Keratinocyte (primary cell): ENCODE results near the gene SLC9A3. TPM values are rescaled to one million over a fixed set of nuclear protein-coding genes. Genes with fewer than 3 reads are reported as not detected.

ENCODE experiments used
- DNase-seq: peaks from one replicate; pipeline ENCODE4 v3.0.0-alpha.2; 2011; ENCODE audit warnings: low read depth, missing footprints, low spot score
- FAIRE-seq: peaks from 2 replicates; lab custom pipeline; 2011; peaks lifted over from hg19 to GRCh38; lab: Jason Lieb, UNC
- H2AFZ ChIP-seq: 2 replicates; pipeline ENCODE4 v1.6.0; 2012; ENCODE audit warnings: low read length, control low read depth, inconsistent platforms; ENCODE audit not compliant: control insufficient read depth
- H3K27ac ChIP-seq: 2 replicates; pipeline ENCODE4 v1.5.1; 2011; ENCODE audit warnings: low read length; ENCODE audit not compliant: control insufficient read depth, insufficient read depth
- H3K27me3 ChIP-seq: 3 replicates; pipeline ENCODE4 v1.6.0; 2011; ENCODE audit warnings: low read length; ENCODE audit not compliant: control insufficient read depth, insufficient read depth; ENCODE audit errors: extremely low read depth
- H3K36me3 ChIP-seq, 2 experiments: 2 replicates in 1 of 2; 3 replicates in 1 of 2; pipeline ENCODE4 v1.5.1; 2011; ENCODE audit warnings: low read length in 2 of 2, mild to moderate bottlenecking in 1 of 2; ENCODE audit not compliant: control insufficient read depth in 2 of 2, insufficient read depth in 2 of 2; ENCODE audit errors: extremely low read depth in 1 of 2
- H3K4me1 ChIP-seq: 3 replicates; pipeline ENCODE4 v1.5.1; 2011; ENCODE audit warnings: low read length; ENCODE audit not compliant: control insufficient read depth, insufficient read depth; ENCODE audit errors: extremely low read depth
- H3K4me2 ChIP-seq: 3 replicates; pipeline ENCODE4 v1.6.0; 2011; ENCODE audit warnings: low read depth, low read length; ENCODE audit not compliant: control insufficient read depth, insufficient read depth; ENCODE audit errors: extremely low read depth
- H3K4me3 ChIP-seq, 3 experiments: fragments of 200-600 bp in 1 of 3; sonication (generic) in 1 of 3; 2 replicates in 2 of 3; 3 replicates in 1 of 3; pipeline ENCODE4 v1.5.1; 2011 to 2016; ENCODE audit warnings: low read length in 3 of 3, mild to moderate bottlenecking in 3 of 3, control low read depth in 2 of 3, inconsistent platforms in 1 of 3, low read depth in 1 of 3, mixed read lengths in 1 of 3, mixed run types in 1 of 3, moderate library complexity in 1 of 3; ENCODE audit not compliant: control insufficient read depth in 2 of 3, insufficient read depth in 2 of 3; ENCODE audit errors: extremely low read depth in 1 of 3
- H3K79me2 ChIP-seq: 2 replicates; pipeline ENCODE4 v1.6.0; 2012; ENCODE audit warnings: low read length; ENCODE audit not compliant: control insufficient read depth, insufficient read depth
- H3K9ac ChIP-seq: 3 replicates; pipeline ENCODE4 v1.6.0; 2011; ENCODE audit warnings: low read length; ENCODE audit not compliant: control insufficient read depth, insufficient read depth; ENCODE audit errors: extremely low read depth
- H3K9me1 ChIP-seq: 3 replicates; pipeline ENCODE4 v1.6.0; 2011; ENCODE audit warnings: low read length; ENCODE audit not compliant: control insufficient read depth, insufficient read depth; ENCODE audit errors: extremely low read depth
- H3K9me3 ChIP-seq: 2 replicates; pipeline ENCODE4 v1.5.1; 2012; ENCODE audit warnings: low read depth, low read length; ENCODE audit not compliant: control insufficient read depth
- H4K20me1 ChIP-seq: 3 replicates; pipeline ENCODE4 v1.6.0; 2011; ENCODE audit warnings: low read length; ENCODE audit not compliant: control insufficient read depth, insufficient read depth; ENCODE audit errors: extremely low read depth
- EZH2 ChIP-seq: IDR thresholded peaks from one replicate; pipeline ENCODE4 v1.6.1; 2012; ENCODE audit warnings: inconsistent platforms, mild to moderate bottlenecking, low read length, moderate library complexity
- dilution Hi-C: fragments of 300-500 bp; cut with MboI; formaldehyde crosslinking; loops from one replicate; pipeline ENCODE4 v1.7.0; 2020; ENCODE audit warnings: low sequenced_read_pairs; ENCODE audit not compliant: extremely low pct_ligation_motif_present
- polyA plus RNA-seq, 5 experiments: library from polyadenylated mRNA; depleted of rRNA in 3 of 5; stranded (reverse) in 3 of 5; stranded (forward) in 1 of 5; unstranded in 1 of 5; fragments of >200 nt; gene quantifications; 1 replicate in 1 of 5; 2 replicates in 3 of 5; 3 replicates in 1 of 5; pipeline versions ENCODE4 v1.2.1 to v1.2.3, GENCODE V29; 2011 to 2012; ENCODE audit warnings: missing spikeins in 2 of 5, low read depth in 1 of 5, low replicate concordance in 1 of 5
- TF ChIP-seq, protein P1 (sequence below), 3 experiments: IDR thresholded peaks in 1 of 3; conservative IDR thresholded peaks in 1 of 3; optimal IDR thresholded peaks in 1 of 3; 2 replicates in 2 of 3; 3 replicates in 1 of 3; pipeline versions ENCODE3 to v1.5.1; 2011; ENCODE audit warnings: low read length in 3 of 3, mild to moderate bottlenecking in 3 of 3, moderate library complexity in 2 of 3, control low read depth in 1 of 3, inconsistent platforms in 1 of 3; ENCODE audit not compliant: insufficient read depth in 2 of 3; ENCODE audit errors: extremely low read depth in 1 of 3

The SLC9A3 gene
- polyA plus RNA-seq, 1 donor (not counting 4 experiments of a cell fraction or from before 2014, with no cell fraction given): 0.55 TPM

DNA sequence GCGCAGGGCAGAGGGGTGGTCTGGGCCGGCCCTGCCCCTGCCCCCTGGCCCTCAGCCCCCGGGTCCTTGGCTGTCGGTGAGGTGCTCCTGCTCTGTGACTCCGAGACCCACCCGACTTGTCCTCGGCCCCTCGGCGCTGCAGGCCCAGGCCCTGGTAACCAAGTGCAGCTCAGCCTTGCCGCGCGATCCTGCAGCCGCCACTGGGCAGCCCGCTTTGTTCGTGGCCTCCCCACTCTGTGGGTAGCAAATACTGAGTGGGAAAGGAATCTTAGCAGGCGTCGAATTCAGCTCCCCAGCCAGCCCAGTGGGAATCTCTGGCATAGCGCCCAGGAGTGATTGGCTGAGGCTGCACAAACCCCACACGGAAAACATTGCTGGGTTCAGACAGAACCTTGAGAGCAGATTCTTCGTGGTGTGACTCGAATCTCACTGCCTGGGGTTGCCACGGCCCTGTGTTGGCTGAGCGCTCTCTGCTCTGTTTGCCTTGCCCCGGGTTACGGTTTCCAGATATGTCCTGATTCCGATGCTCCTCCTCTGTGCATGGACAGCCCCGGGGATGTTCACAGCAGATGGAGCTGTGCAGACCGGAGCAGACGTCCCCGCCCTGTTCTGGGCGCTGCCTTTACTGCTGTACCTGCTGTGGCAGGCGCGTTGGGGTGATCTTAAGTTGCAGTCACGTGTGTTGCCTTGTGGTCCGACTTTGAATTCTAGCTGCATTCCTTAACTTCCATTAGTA is 94.6 kb downstream of the SLC9A3 start:
- Histone ChIP-seq H3K4me1 (peaks cover 6% of the 10 kb centered on the region), H3K27ac (no peak overlapping the region), H3K27me3 (no peaks in the 10 kb centered on the region), H4K20me1 (no peaks in the 10 kb centered on the region), H3K36me3 (no peaks in the 10 kb centered on the region), H3K4me3 (no peak overlapping the region), H3K4me2 (peak overlapping the region; percentile 45), H3K79me2 (no peaks in the 10 kb centered on the region), H3K9ac (no peak overlapping the region), H3K9me3 (no peaks in the 10 kb centered on the region), H2AFZ (peak overlapping the region; percentile 49), H3K9me1 (no peaks in the 10 kb centered on the region)
- DNase-seq (no peak), FAIRE-seq (no peak)
- dilution Hi-C loops: no loop called here
- no peak for TF ChIP-seq EZH2
- TF ChIP-seq, protein P1, sequence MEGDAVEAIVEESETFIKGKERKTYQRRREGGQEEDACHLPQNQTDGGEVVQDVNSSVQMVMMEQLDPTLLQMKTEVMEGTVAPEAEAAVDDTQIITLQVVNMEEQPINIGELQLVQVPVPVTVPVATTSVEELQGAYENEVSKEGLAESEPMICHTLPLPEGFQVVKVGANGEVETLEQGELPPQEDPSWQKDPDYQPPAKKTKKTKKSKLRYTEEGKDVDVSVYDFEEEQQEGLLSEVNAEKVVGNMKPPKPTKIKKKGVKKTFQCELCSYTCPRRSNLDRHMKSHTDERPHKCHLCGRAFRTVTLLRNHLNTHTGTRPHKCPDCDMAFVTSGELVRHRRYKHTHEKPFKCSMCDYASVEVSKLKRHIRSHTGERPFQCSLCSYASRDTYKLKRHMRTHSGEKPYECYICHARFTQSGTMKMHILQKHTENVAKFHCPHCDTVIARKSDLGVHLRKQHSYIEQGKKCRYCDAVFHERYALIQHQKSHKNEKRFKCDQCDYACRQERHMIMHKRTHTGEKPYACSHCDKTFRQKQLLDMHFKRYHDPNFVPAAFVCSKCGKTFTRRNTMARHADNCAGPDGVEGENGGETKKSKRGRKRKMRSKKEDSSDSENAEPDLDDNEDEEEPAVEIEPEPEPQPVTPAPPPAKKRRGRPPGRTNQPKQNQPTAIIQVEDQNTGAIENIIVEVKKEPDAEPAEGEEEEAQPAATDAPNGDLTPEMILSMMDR (optimal IDR thresholded peaks at IDR 0.05 in 1 of 3, IDR thresholded peaks at IDR 0.05 in 1 of 3, conservative IDR thresholded peaks at IDR 0.05 in 1 of 3; ENCODE audit: extremely low read depth in 1 of 3, insufficient read depth in 2 of 3, low read length in 3 of 3): peak in 1 of 3 experiments; percentile 21

DNA sequence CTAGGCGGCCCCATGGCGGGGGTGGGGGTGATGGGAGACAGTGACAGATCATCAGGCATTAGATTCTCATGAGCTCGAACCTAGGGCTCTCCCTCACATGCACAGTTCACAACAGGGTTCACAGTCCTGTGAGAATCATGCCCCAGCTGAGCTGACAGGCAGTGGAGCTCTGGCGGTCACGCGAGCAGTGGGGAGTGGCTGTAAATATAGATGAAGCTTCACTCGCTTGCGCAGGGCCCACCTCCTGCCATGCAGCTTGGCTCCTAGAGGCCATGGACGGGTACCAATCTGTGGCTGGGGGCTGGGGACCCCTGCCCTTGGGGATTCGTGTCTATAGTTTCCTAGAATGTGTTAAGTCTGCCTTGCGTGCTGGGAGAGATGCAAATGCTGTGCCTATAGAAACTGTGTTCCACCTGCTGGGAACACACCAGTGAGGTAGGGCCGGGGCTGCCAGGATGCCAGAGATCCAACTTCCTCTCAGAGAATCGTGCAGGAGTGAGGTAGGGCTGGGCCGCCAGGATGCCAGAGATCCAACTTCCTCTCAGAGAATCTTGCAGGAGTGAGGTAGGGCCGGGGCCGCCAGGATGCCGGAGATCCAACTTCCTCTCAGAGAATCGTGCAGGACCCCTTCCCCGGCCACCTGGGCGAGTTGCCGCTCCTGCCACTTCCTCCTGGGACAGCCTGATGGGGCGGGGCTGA is 95.3 kb downstream of the SLC9A3 start:
- no peak overlapping the region for H3K27ac ChIP-seq
- H3K9me1 ChIP-seq: no peaks in the 10 kb centered on the region
- dilution Hi-C loops: no loop called here
- no peaks in the 10 kb centered on the region for H3K27me3 ChIP-seq
- H3K36me3 ChIP-seq: no peaks in the 10 kb centered on the region
- no peak overlapping the region for H2AFZ ChIP-seq
- H3K4me2 ChIP-seq: no peak overlapping the region
- no peak overlapping the region for H3K9ac ChIP-seq
- H3K9me3 ChIP-seq: no peaks in the 10 kb centered on the region
- DNase-seq (no peak), FAIRE-seq (no peak)
- H3K4me3 ChIP-seq: no peak overlapping the region
- no peaks in the 10 kb centered on the region for H4K20me1 ChIP-seq
- H3K79me2 ChIP-seq: no peaks in the 10 kb centered on the region
- no peak for TF ChIP-seq EZH2
- TF ChIP-seq, protein P1 (optimal IDR thresholded peaks at IDR 0.05 in 1 of 3, IDR thresholded peaks at IDR 0.05 in 1 of 3, conservative IDR thresholded peaks at IDR 0.05 in 1 of 3; ENCODE audit: extremely low read depth in 1 of 3, insufficient read depth in 2 of 3, low read length in 3 of 3): no peak
- peaks cover 7% of the 10 kb centered on the region for H3K4me1 ChIP-seq
